ENCODE measurements around the gene KRTAP10-9.
"Not testable (repeated sequence)": the region's sequence is repeated elsewhere in the genome, so short reads cannot be mapped to it uniquely, and the experiment has no call there.

Gene KRTAP10-9

GRCh38 chr21:44601596-44602462 is 25.1 kb upstream of the KRTAP10-9 start:
- H3K36me3 Mint-ChIP-seq, result no peaks in the 10 kb centered on the region
- DNase-seq (no peak), ATAC-seq (replicated peaks) (no peak)
- peaks cover 45 to 63% of the 10 kb centered on the region in 2 donors for H3K27me3 Mint-ChIP-seq
- peak overlapping the region; percentile 49 for H3K27ac Mint-ChIP-seq
- peaks cover 6 to 7% of the 10 kb centered on the region in 2 donors for H3K9me3 Mint-ChIP-seq
- H3K4me3 Mint-ChIP-seq, result no peak overlapping the region
- H3K4me1 Mint-ChIP-seq, result no peaks in the 10 kb centered on the region

GRCh38 chr21:44602463-44602850 is 24.4 kb upstream of the KRTAP10-9 start:
- peaks cover 6 to 7% of the 10 kb centered on the region in 2 donors for H3K9me3 Mint-ChIP-seq
- no peak overlapping the region for H3K4me3 Mint-ChIP-seq
- DNase-seq, result no peak
- ATAC-seq (replicated peaks), result no peak
- H3K36me3 Mint-ChIP-seq, result no peaks in the 10 kb centered on the region
- peaks cover 47 to 67% of the 10 kb centered on the region in 2 donors for H3K27me3 Mint-ChIP-seq
- H3K27ac Mint-ChIP-seq, result no peak overlapping the region
- no peaks in the 10 kb centered on the region for H3K4me1 Mint-ChIP-seq

DNA sequence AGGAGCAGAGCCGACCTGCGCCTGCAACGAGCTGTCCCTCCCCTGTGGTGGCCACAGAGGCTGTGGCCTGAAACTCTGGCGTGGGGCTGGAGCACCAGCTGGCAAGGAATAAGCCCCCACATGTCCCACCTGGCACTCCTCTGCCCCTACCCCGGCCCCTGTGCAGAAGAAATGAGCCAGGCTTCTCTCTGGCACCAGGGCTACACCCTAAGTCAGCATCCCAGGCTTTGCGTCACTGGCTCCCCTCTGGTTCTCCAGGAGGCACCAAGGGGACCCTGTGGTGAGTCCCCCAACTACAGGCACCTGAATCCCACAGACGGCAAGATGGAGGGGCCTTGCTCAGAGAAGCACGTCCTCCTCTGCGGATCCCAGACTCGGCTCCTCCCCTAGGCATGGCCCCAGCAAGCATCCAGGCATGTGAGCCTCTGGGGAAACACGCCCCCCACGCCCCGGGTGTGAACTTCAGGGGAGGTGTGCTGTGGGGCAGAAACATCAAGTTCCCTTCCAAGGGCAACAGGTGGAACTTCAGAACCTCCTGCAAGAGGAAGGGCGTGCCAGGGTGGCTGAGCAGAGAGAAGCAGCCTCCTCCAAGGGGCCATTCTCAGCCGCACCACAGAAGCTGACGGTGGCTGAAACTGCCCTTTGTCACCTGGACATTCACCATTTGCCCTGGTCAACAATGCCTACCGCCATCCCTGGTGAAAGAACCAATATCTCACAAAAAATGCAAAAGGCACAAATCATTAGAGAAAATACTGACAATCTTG is 23.6 kb upstream of the KRTAP10-9 start:
- no peak for DNase-seq
- peaks cover 4 to 7% of the 10 kb centered on the region in 2 donors for H3K9me3 Mint-ChIP-seq
- H3K4me3 Mint-ChIP-seq, result no peak overlapping the region
- no peak overlapping the region for H3K27ac Mint-ChIP-seq
- H3K27me3 Mint-ChIP-seq, result peaks cover 49 to 61% of the 10 kb centered on the region in 2 donors
- H3K36me3 Mint-ChIP-seq, result no peaks in the 10 kb centered on the region
- no peak for ATAC-seq (replicated peaks)
- no peaks in the 10 kb centered on the region for H3K4me1 Mint-ChIP-seq

DNA sequence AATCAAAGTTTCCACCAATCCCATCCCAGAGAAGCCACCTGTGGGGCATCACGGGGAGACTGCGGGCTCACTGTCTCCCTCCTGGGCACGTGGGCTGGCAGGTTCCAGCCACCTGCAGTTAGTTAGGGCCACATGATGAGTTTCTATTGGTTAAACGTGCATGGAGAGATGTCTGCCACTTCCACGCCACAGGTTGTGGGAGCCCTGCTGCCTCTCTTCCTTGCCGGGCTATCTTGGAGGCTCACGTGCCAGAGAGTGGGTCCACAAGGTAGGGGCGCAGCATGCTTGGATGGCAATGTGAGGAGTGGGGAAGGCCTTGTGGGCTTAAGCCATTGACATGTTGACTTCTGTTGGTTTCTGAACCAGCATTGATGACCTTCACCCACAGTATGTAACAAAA is 23.0 kb upstream of the KRTAP10-9 start:
- H3K27ac Mint-ChIP-seq, result no peak overlapping the region

DNA sequence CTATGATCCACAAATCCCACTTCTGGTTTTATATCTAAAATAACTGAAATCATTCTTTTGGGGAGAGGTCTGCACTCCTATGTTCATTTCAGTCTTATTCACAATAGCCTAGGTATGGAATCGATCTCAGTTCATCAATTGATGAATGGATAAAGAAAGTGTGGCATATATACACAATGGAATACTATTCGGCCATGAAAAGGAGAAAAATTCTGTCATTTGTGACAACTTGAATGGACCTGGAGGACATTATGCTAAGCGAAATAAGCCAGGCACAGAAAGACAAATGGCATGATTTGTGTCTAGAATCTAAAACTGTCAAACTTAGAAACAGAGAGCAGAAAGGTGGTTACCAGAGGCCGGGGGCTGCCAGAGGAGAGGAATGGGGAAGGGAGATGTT is 20.4 kb upstream of the KRTAP10-9 start:
- no peaks in the 10 kb centered on the region for H3K4me1 Mint-ChIP-seq
- ATAC-seq (replicated peaks), result no peak
- H3K36me3 Mint-ChIP-seq, result peaks cover 2 to 4% of the 10 kb centered on the region in 2 donors
- no peak overlapping the region for H3K27ac Mint-ChIP-seq
- DNase-seq, result no peak
- no peak overlapping the region for H3K4me3 Mint-ChIP-seq
- H3K27me3 Mint-ChIP-seq, result peaks cover 33 to 53% of the 10 kb centered on the region in 2 donors
- H3K9me3 Mint-ChIP-seq, result peaks cover 20 to 22% of the 10 kb centered on the region in 2 donors

More for the DNA sequence above, 23.0 kb upstream of the KRTAP10-9 start:
- Mint-ChIP-seq H3K36me3 (no peaks in the 10 kb centered on the region), H3K27me3 (peaks cover 45 to 59% of the 10 kb centered on the region in 2 donors), H3K4me1 (no peaks in the 10 kb centered on the region), H3K4me3 (no peak overlapping the region), H3K9me3 (peaks cover 3 to 5% of the 10 kb centered on the region in 2 donors)
- no peak for DNase-seq
- no peak for ATAC-seq (replicated peaks)

- Mint-ChIP-seq H3K27ac (no peak overlapping the region), H3K9me3 (peaks cover 22 to 26% of the 10 kb centered on the region in 2 donors), H3K4me3 (no peak overlapping the region), H3K27me3 (peaks cover 36 to 44% of the 10 kb centered on the region in 2 donors), H3K36me3 (peaks cover 3 to 8% of the 10 kb centered on the region in 2 donors), H3K4me1 (no peaks in the 10 kb centered on the region)
- no peak for DNase-seq
- ATAC-seq (replicated peaks), result no peak
Measured at GRCh38 chr21:44609193-44609592, 17.7 kb upstream of the KRTAP10-9 start.

GRCh38 chr21:44610157-44610843 is 16.6 kb upstream of the KRTAP10-9 start:
- H3K27me3 Mint-ChIP-seq, result peaks cover 36 to 40% of the 10 kb centered on the region in 2 donors

DNA sequence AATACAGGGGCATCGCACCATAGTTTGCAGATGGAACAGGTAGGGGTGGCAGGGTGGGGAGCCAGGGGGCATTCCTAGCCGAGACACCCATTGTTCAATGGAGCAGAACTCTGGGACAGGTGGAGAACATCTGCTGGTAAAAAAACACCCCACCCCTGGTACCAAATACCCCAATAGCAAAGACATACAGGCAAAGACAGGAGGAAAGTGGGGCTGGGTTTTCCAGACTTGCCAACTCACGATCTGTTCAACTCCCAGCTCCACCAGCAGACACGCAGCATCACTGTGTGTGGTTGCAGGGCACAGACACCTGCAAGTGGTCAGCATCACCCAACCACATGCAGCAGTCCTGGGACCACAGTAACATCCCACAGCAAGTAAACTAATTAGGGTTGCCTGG is 15.3 kb upstream of the KRTAP10-9 start:
- Mint-ChIP-seq H3K4me1 (no peaks in the 10 kb centered on the region), H3K27ac (no peak overlapping the region), H3K27me3 (peaks cover 32% of the 10 kb centered on the region in 2 donors), H3K4me3 (no peak overlapping the region), H3K9me3 (peaks cover 20 to 26% of the 10 kb centered on the region in 2 donors), H3K36me3 (peaks cover 3 to 8% of the 10 kb centered on the region in 2 donors)
- DNase-seq (no peak), ATAC-seq (replicated peaks) (no peak)

More at GRCh38 chr21:44610157-44610843, 16.6 kb upstream of the KRTAP10-9 start:
- H3K36me3 Mint-ChIP-seq; ATAC-seq (replicated peaks); H3K4me3 Mint-ChIP-seq; H3K4me1 Mint-ChIP-seq; H3K27ac Mint-ChIP-seq; DNase-seq: not testable (repeated sequence)
- H3K9me3 Mint-ChIP-seq, result peaks cover 22 to 26% of the 10 kb centered on the region in 2 donors

- peaks cover 3 to 8% of the 10 kb centered on the region in 2 donors for H3K36me3 Mint-ChIP-seq
- H3K9me3 Mint-ChIP-seq, result peaks cover 19 to 26% of the 10 kb centered on the region in 2 donors
- no peak for ATAC-seq (replicated peaks)
- DNase-seq, result no peak
- peaks cover 28 to 30% of the 10 kb centered on the region in 2 donors for H3K27me3 Mint-ChIP-seq
- no peaks in the 10 kb centered on the region for H3K4me1 Mint-ChIP-seq
- no peak within 1 kb of the TSS for H3K4me3 Mint-ChIP-seq
- no peak within 1 kb of the TSS for H3K27ac Mint-ChIP-seq
Measured at GRCh38 chr21:44612029-44612486, 14.8 kb upstream of the KRTAP10-9 start, which contains the start of gene KRTAP10-8. Gene KRTAP10-8, plus strand, starts transcription at chr21:44612079. Its CDS starts 22 bp downstream, at chr21:44612101.

DNA sequence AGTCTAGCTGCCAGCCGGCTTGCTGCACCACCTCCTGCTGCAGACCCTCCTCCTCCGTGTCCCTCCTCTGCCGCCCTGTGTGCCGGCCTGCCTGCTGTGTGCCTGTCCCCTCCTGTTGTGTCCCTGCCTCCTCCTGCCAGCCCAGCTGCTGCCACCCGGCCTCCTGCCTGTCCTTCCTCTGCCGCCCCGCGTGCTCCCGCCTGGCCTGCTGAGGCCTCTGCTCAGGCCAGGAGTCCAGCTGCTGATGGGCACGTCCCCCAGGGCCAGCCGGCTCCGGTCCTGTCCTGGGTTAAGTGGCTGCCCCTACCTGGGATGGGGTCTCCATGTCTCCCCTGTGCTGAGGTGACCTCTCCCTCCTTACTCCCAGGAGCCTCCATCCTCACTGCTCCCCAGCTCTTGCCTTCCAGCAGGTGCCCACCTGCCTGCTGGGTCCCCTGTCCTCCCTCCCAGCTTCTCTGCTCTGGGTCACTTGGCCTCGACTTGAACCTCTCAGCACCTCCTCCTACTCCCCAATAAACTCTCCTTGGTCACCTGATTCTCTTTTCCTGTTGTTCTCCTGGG is 14.1 kb upstream of the KRTAP10-9 start:
- no peaks in the 10 kb centered on the region for H3K4me1 Mint-ChIP-seq
- H3K4me3 Mint-ChIP-seq, result no peak overlapping the region
- H3K27ac Mint-ChIP-seq, result no peak overlapping the region
- H3K36me3 Mint-ChIP-seq, result peaks cover 3 to 8% of the 10 kb centered on the region in 2 donors
- peaks cover 26 to 27% of the 10 kb centered on the region in 2 donors for H3K27me3 Mint-ChIP-seq
- ATAC-seq (replicated peaks) (no peak), DNase-seq (no peak)
- H3K9me3 Mint-ChIP-seq, result peaks cover 19 to 26% of the 10 kb centered on the region in 2 donors

DNA sequence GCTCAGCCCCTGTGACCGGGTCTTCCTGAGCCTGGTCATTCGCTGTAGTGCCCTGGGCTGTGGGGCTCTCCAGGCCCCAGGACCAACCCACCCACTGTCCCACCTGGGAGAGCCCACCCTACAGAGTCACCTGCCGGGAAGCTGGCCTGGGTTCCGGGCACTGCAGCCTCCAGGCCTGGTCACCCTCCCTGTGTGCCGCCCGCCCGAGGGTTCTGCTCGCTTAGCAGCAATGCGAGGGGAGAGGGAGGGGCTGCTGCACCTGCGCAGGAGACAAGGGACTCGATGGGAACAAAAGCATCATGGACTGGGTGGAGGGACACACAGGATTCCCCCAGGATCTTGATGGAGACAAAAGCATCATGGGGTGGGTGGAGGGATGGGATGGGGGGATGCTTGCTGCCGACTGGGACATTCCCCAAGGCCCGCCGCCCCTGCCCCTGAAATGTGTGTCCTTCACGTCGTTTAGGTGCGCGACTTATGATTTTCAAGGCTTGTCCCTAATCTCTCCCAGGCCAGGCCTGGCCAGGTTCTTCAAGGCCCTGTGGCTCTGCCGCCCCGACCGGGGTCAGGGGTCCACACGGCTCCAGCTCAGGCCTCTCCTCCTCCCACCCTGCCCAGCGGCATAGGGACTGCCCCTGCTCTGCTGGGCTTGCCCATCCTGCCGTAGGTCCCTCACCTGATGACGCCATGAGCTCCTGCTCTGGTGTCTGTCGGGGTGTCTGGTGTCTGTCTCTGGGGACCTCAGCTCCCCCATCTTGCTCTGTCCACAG is 13.3 kb upstream of the KRTAP10-9 start:
- peaks cover 24 to 27% of the 10 kb centered on the region in 2 donors for H3K27me3 Mint-ChIP-seq
- peaks cover 3 to 8% of the 10 kb centered on the region in 2 donors for H3K36me3 Mint-ChIP-seq
- no peak for DNase-seq
- no peak overlapping the region for H3K4me3 Mint-ChIP-seq
- peaks cover 20 to 26% of the 10 kb centered on the region in 2 donors for H3K9me3 Mint-ChIP-seq
- H3K27ac Mint-ChIP-seq, result no peak overlapping the region
- peaks cover 4 to 5% of the 10 kb centered on the region in 2 donors for H3K4me1 Mint-ChIP-seq
- ATAC-seq (replicated peaks), result no peak

DNA sequence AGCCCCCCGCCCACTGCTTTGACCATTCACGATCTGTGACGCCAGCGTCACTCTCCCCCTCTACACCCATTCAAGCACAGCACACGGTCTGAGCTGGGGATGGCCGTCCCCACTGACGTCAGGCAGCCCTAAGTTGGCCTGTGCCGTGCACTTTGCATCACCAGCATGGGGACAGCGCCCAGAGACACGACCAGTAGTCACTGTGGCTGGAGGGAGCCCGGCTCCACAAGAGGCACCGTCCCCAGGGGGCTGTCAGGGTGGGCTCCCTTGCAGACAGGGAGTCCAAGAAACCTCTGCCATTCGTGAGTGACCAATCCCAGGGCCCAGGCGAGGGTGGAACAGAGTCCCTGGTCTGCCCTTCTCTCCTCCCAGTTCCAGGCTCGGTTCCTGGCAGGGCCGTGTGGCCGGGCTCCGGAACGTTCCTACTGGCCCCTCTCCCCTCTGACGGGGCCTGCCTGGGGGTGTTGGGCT is 12.7 kb upstream of the KRTAP10-9 start:
- Mint-ChIP-seq H3K4me3 (no peak overlapping the region), H3K9me3 (peaks cover 21 to 23% of the 10 kb centered on the region in 2 donors), H3K36me3 (peaks cover 3 to 13% of the 10 kb centered on the region in 2 donors), H3K4me1 (peaks cover 10 to 11% of the 10 kb centered on the region in 2 donors), H3K27ac (no peak overlapping the region), H3K27me3 (peaks cover 21 to 24% of the 10 kb centered on the region in 2 donors)
- ATAC-seq (replicated peaks) (no peak), DNase-seq (no peak)

DNA sequence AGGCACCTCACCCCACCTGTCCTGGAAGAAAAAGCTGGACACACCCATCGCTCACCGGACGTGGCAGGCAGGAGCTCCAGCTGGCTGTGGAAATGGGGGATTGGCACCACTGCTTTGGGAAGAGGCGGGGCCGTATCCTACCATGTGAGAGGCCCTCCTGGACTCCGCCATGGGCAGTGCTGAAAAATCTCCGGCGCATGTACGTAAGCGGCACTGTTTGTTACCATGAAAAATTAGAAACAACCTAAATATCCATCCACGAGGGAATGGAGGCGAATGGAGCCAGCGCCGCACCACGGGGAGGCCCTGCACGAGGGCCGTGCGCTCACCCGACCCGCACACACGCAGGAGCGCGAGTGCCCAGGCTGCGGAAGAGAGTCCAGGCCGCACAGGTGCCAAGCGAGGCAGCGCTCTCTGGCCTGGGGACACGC is 11.9 kb upstream of the KRTAP10-9 start:
- Mint-ChIP-seq H3K36me3 (peaks cover 3 to 21% of the 10 kb centered on the region in 2 donors), H3K4me1 (peaks cover 10 to 11% of the 10 kb centered on the region in 2 donors), H3K27ac (no peak overlapping the region), H3K4me3 (no peak overlapping the region), H3K9me3 (peaks cover 21 to 22% of the 10 kb centered on the region in 2 donors), H3K27me3 (peaks cover 17 to 24% of the 10 kb centered on the region in 2 donors)
- DNase-seq, result no peak
- ATAC-seq (replicated peaks), result no peak
